ENCODE results near the gene SDK2.

The SDK2 gene

DNA sequence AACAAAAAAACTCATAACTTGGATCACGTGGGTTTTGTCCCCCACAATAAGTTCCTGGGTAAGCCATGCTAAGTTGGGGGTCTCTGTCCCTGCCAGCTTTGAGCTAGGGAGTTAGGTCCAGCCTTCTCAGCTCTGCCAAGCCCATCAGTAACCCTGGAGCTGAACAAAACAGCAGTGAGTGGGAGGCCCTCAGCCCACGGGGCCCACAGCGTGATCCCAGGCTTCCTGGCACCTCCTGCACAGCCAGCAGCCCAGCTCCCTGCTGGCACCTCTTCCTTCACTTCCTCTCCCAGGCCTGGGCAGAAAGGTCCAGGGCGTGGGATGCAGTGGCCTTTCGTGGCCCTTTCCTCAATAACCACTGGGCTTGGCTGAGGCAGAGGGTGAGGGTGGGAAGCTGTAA lies 296.9 kb downstream of the SDK2 start:
- H3K36me3 ChIP-seq (ENCODE audit: control insufficient read depth, insufficient read depth, low read length): no peaks in the 10 kb centered on the region
- no peak overlapping the region for H3K9ac ChIP-seq (ENCODE audit: low read length)
- no peak overlapping the region for H3K4me3 ChIP-seq (ENCODE audit: low read length)
- H3K27ac ChIP-seq (ENCODE audit: low read depth, low read length): peak overlapping the region; percentile 95
- H3K27me3 ChIP-seq (ENCODE audit: control insufficient read depth, insufficient read depth, low read length): no peaks in the 10 kb centered on the region
- peaks cover 52% of the 10 kb centered on the region for H3K4me1 ChIP-seq (ENCODE audit: control insufficient read depth, insufficient read depth, low read length)

DNA sequence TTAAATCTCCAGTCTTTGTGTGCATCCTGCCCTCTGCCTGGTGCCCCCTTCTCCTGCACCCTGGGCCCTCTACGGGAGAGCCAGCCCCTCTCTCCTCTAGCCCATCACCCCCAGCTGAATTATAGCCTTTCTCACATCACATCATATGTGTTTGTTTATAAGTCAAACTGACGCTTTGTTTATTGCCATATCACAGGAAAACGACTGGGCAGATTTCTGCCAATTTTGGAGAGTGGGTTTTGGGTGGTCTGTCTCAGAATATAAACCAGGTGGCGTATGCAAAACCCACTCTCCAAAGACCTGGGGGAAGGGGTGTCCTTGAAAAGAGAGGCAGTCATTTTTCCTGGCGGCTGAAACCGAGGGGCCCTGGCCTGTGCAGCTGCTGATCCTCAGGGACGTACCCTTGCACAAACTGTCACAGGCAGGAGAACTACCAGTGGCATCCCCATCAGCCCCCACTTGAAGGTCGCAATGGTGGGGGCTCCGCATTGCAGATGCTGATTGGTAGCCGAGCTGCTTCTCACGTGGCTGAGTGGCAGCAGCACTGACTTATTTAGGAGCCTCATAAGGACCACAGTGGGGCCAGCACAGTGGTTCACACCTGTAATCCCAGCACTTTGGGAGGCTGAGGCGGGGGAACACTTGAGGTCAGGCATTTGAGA lies 297.6 kb downstream of the SDK2 start:
- H3K9ac ChIP-seq (ENCODE audit: low read length): no peak overlapping the region
- no peak overlapping the region for H3K4me3 ChIP-seq (ENCODE audit: low read length)
- H3K27me3 ChIP-seq (ENCODE audit: control insufficient read depth, insufficient read depth, low read length): no peaks in the 10 kb centered on the region
- H3K36me3 ChIP-seq (ENCODE audit: control insufficient read depth, insufficient read depth, low read length): no peaks in the 10 kb centered on the region
- H3K4me1 ChIP-seq (ENCODE audit: control insufficient read depth, insufficient read depth, low read length): peaks cover 57% of the 10 kb centered on the region
- H3K27ac ChIP-seq (ENCODE audit: low read depth, low read length): peak overlapping the region; percentile 95

DNA sequence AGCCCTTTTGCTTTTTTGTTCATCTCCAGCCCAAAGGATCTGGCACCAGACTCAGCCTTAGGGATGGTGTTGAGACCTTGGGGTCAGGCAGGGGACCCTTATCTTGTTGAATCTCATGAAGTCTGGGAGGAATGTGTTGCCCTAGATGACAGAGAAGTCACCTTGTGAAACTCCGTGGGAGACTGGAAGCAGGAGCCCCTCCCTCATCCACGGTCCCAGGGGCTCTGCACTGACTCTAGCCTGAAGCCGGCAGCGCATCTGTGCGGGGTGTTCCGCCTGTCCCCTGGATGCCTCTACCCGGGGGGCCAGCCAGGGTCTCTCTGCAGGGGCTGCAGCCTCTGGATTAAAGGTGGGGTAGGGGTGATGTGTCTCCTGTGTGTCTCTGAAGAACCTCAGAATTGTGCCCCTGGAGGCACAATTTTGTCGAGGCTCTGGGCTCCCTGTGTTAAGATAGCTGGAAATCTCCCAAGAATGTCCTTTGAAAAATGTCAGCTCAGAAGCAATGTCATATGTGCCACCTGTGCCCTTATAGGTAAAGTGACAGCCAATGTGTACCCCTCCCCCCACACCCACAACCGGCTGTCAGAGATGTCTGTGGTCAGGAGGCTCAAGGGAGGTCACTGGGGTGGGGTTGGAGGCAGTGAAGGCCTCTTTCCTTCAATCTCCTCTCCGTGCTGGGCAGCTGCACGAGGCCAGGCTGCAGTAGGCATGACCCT lies 300.3 kb downstream of the SDK2 start:
- no peak overlapping the region for H3K9ac ChIP-seq (ENCODE audit: low read length)
- H3K27me3 ChIP-seq (ENCODE audit: control insufficient read depth, insufficient read depth, low read length): no peaks in the 10 kb centered on the region
- no peaks in the 10 kb centered on the region for H3K36me3 ChIP-seq (ENCODE audit: control insufficient read depth, insufficient read depth, low read length)
- peak overlapping the region; percentile 96 for H3K27ac ChIP-seq (ENCODE audit: low read depth, low read length)
- peak overlapping the region; percentile 16 for H3K4me3 ChIP-seq (ENCODE audit: low read length)
- peaks cover 43% of the 10 kb centered on the region for H3K4me1 ChIP-seq (ENCODE audit: control insufficient read depth, insufficient read depth, low read length)

DNA sequence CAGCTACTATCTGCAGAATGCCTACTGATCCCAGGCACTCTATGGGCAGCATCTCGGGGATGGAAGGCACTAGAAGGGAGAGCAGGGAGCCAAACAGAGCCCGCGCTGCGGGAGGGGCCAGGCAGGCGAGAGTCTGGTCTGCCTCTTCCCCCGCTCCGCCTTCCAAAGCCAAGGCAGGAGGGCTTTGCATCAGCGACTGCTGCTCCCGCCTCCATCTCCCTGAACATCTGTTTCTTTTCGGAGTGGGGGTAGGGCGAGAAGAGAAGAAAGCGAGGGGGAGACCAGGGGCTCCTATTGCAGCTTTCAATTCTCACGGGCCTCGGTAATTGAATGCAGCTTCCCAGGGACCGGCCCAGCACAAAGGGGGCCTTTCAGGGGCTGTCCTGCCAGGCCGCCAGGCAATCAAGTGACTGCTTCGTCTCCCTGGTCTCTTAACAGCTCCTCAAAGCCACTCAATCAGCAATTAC lies 301.0 kb downstream of the SDK2 start:
- peaks cover 39% of the 10 kb centered on the region for H3K4me1 ChIP-seq (ENCODE audit: control insufficient read depth, insufficient read depth, low read length)
- no peak overlapping the region for H3K9ac ChIP-seq (ENCODE audit: low read length)
- H3K36me3 ChIP-seq (ENCODE audit: control insufficient read depth, insufficient read depth, low read length): no peaks in the 10 kb centered on the region
- peak overlapping the region; percentile 16 for H3K4me3 ChIP-seq (ENCODE audit: low read length)
- no peaks in the 10 kb centered on the region for H3K27me3 ChIP-seq (ENCODE audit: control insufficient read depth, insufficient read depth, low read length)
- peak overlapping the region; percentile 96 for H3K27ac ChIP-seq (ENCODE audit: low read depth, low read length)

DNA sequence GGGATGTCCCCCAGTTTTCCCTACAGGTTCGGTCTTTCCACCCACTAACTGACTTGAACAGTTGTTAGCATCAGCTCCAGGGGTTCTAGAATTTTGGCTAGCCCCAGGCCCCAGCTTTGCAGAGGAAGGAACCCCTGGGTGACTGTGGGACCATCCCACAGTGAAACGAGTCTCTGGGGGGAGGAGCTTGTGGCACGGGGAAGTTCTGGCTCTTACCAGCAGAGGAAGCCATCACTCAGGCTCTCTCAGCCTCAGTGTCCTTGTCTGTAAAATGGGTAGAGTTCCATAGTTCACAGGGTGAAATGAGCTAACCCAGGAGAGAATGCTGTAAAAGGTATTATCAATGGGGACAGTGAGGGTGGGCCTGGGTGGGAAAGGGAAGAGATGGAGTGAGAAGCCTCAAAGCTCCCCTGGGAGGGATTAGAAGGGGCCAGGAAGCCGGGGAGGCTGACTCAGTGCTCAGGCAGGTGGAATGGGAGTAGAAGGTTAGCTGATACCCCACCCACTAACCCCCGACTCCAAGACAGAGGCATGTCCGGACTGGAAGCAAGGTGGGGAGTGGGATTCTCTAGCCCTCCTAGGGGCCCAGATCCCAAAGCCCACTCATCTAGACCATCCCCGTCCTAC lies 301.6 kb downstream of the SDK2 start:
- peaks cover 33% of the 10 kb centered on the region for H3K4me1 ChIP-seq (ENCODE audit: control insufficient read depth, insufficient read depth, low read length)
- no peaks in the 10 kb centered on the region for H3K27me3 ChIP-seq (ENCODE audit: control insufficient read depth, insufficient read depth, low read length)
- no peak overlapping the region for H3K4me3 ChIP-seq (ENCODE audit: low read length)
- peak overlapping the region; percentile 96 for H3K27ac ChIP-seq (ENCODE audit: low read depth, low read length)
- H3K9ac ChIP-seq (ENCODE audit: low read length): no peak overlapping the region
- H3K36me3 ChIP-seq (ENCODE audit: control insufficient read depth, insufficient read depth, low read length): no peaks in the 10 kb centered on the region

DNA sequence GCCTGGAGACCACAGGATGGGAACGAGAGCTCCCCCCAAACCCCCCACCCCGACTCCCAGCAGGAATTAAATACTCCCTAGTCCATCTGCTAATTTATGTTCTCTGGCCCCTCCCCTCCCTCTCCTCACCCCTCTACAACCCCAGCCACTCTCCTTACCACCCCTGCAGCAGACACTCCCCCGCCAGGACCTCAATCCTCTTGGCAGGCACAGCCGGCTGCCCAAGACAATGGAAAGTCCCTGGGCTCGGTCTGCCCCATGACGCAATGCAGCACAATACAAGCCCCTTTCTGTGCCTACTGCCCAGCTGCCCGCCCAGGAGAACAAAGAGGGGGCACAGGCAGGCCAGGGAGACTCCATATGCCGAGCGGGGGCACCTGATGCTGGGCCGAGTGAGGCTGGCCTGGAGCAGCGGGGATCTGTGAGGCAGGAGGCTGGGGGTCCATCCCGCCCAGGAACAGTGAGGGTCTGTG lies 302.2 kb downstream of the SDK2 start:
- Histone ChIP-seq H3K9ac (ENCODE audit: low read length) (no peak overlapping the region), H3K4me3 (ENCODE audit: low read length) (no peak overlapping the region), H3K27me3 (ENCODE audit: control insufficient read depth, insufficient read depth, low read length) (no peaks in the 10 kb centered on the region), H3K4me1 (ENCODE audit: control insufficient read depth, insufficient read depth, low read length) (peaks cover 28% of the 10 kb centered on the region), H3K27ac (ENCODE audit: low read depth, low read length) (peak overlapping the region; percentile 96), H3K36me3 (ENCODE audit: control insufficient read depth, insufficient read depth, low read length) (no peaks in the 10 kb centered on the region)

DNA sequence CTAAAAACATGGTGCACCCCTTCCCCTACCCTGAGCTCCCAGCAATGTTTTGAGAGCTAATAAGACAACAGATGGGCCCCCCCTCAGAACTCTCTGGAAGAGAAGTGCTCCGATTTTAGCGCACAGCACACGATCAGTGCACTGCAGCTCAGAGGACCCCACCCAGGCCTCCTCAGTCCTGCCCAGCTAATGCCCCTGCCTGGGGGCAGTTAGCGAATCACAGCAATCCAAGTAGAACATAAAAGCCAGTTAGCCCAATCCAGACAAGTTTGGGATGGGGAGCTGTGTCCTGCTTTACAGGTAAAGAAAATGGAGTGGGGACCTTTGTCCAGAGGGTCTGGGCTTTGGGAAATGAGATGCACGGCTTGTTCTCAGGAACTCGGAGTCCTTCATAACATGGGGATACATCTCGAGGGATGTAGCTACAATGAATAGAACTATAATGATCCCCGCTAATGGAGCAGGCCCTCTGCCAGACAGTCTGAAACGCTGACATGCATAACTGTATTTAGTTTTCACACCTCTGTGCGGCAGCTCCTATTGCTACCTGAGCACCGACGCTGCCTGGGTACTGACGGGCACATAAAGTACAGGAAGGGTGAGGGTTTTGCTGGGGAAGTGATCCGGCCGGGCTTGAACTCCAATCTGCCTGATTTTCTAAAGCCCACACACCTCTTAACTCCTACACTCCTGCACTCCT lies 302.7 kb downstream of the SDK2 start:
- H3K9ac ChIP-seq (ENCODE audit: low read length): no peak overlapping the region
- H3K27ac ChIP-seq (ENCODE audit: low read depth, low read length): peak overlapping the region; percentile 96
- H3K4me1 ChIP-seq (ENCODE audit: control insufficient read depth, insufficient read depth, low read length): peaks cover 27% of the 10 kb centered on the region
- H3K27me3 ChIP-seq (ENCODE audit: control insufficient read depth, insufficient read depth, low read length): no peaks in the 10 kb centered on the region
- no peak overlapping the region for H3K4me3 ChIP-seq (ENCODE audit: low read length)
- H3K36me3 ChIP-seq (ENCODE audit: control insufficient read depth, insufficient read depth, low read length): no peaks in the 10 kb centered on the region

DNA sequence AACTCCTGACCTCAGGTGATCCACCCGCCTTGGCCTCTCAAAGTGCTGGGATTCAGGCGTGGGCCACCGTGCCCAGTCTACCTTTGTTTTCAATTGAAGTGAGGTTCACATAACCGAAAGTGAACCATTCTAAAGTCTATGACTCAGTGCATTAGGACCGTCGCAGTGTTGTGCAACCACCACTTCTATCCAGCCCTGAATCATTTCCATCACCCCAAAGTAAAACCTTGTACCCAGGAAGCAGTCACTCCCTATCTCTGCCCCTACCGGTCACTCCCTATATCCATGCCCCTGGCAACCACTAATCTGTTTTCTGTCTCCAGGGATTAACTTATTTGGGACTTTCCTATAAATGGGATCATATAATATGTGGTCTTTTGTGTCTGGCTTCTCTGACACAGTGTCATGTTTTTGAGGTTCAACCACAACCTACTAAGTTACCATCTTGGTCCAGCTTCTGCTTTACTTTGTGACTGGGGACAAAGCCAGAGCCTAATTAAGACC lies 304.1 kb downstream of the SDK2 start:
- Histone ChIP-seq H3K9ac (ENCODE audit: low read length) (no peak overlapping the region), H3K27ac (ENCODE audit: low read depth, low read length) (peak overlapping the region; percentile 11), H3K36me3 (ENCODE audit: control insufficient read depth, insufficient read depth, low read length) (no peaks in the 10 kb centered on the region), H3K4me1 (ENCODE audit: control insufficient read depth, insufficient read depth, low read length) (peaks cover 27% of the 10 kb centered on the region), H3K27me3 (ENCODE audit: control insufficient read depth, insufficient read depth, low read length) (no peaks in the 10 kb centered on the region), H3K4me3 (ENCODE audit: low read length) (no peak overlapping the region)

DNA sequence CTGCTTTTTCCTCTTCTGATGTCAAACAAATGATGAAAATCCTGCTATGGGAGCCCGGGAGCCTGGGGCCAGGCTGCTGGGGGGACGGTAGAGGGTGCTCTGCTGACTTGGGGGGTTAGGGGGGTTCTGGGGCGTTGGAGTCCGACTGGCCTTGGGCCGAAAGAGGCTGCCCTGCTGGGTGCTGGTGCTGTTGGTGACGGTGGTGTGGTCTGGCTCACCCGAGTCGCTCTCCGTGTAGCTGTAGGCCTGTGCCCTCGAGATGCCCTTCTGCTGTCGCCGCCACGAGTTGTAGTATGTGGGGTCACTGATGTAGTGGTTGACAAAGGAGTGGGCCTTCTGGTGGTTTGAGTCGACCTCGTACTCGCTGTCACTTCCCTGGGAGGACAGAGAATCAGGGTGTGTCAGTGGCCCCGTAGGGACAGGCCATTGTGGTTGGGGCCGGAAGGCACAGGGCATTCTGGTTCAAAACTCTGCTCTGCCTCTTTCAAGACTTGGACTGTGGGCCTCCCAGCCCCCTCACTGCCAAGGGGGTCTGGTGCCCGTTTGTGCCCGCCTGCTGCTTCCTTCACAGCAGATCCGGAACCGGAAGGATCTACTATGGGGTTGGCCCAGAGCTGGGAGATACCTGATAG lies 305.6 kb downstream of the SDK2 start:
- no peak overlapping the region for H3K9ac ChIP-seq (ENCODE audit: low read length)
- H3K4me3 ChIP-seq (ENCODE audit: low read length): peak overlapping the region; percentile 15
- no peaks in the 10 kb centered on the region for H3K27me3 ChIP-seq (ENCODE audit: control insufficient read depth, insufficient read depth, low read length)
- H3K36me3 ChIP-seq (ENCODE audit: control insufficient read depth, insufficient read depth, low read length): no peaks in the 10 kb centered on the region
- peaks cover 22% of the 10 kb centered on the region for H3K4me1 ChIP-seq (ENCODE audit: control insufficient read depth, insufficient read depth, low read length)
- H3K27ac ChIP-seq (ENCODE audit: low read depth, low read length): peak overlapping the region; percentile 66

DNA sequence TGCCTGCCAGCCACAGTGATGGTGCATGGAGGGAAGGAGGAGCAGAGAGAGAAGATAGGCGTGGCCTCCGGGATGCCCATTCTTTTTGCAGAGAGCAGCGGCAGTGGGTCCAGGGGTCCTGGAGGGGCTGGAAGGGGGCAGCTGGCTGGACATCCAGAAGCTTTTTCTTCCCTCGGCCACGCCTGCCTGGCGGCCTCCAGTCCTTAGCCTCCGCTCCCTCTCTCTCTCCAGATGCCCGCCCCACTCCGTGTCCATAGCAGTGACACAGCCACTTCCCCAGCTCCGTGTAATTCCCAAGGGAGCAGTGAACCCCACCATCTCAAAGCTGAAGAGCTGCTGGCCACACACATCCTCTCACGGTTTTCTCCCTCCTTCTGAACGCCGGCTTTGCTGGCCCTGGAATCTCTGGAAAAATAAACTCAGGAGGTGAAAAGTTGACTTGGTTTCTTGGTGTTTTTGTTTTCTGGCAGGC lies 306.2 kb downstream of the SDK2 start:
- H3K27me3 ChIP-seq (ENCODE audit: control insufficient read depth, insufficient read depth, low read length): no peaks in the 10 kb centered on the region
- peak overlapping the region; percentile 66 for H3K27ac ChIP-seq (ENCODE audit: low read depth, low read length)
- peaks cover 18% of the 10 kb centered on the region for H3K4me1 ChIP-seq (ENCODE audit: control insufficient read depth, insufficient read depth, low read length)
- H3K36me3 ChIP-seq (ENCODE audit: control insufficient read depth, insufficient read depth, low read length): no peaks in the 10 kb centered on the region
- no peak overlapping the region for H3K9ac ChIP-seq (ENCODE audit: low read length)
- no peak overlapping the region for H3K4me3 ChIP-seq (ENCODE audit: low read length)

DNA sequence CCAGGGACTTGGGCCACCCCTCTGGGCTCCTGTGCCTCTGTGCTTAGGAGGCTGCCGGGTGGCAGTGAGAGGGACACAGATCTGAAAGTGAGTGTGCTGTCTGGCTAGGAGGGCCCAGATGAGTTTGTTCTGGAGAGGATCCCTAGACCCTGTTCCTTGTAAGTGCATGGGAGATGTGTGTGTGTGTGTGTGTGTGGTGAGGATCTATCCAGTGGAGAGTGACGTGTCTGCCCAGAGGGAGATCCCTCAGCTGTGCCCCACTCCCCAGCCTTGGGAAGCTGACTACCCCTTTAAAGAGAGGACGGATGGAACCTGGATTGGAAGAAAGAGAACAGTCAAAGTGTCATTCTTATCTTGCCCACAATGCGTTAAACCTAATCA lies 306.9 kb downstream of the SDK2 start:
- no peak overlapping the region for H3K9ac ChIP-seq (ENCODE audit: low read length)
- peaks cover 10% of the 10 kb centered on the region for H3K4me1 ChIP-seq (ENCODE audit: control insufficient read depth, insufficient read depth, low read length)
- no peaks in the 10 kb centered on the region for H3K36me3 ChIP-seq (ENCODE audit: control insufficient read depth, insufficient read depth, low read length)
- no peak overlapping the region for H3K27ac ChIP-seq (ENCODE audit: low read depth, low read length)
- no peaks in the 10 kb centered on the region for H3K27me3 ChIP-seq (ENCODE audit: control insufficient read depth, insufficient read depth, low read length)
- no peak overlapping the region for H3K4me3 ChIP-seq (ENCODE audit: low read length)

Data from rectal smooth muscle tissue (tissue), 1 donor.